C4-2B (cell line): Measurements from ENCODE around the gene FGD5.

Experiments used
- H3K27ac ChIP-seq: fragments of 450-650 bp; 2 replicates; pipeline ENCODE4 v1.5.1; 2017
- ZFX ChIP-seq: fragments of 450-650 bp; IDR thresholded peaks from 2 replicates; pipeline ENCODE4 v1.6.1; 2017
- TF ChIP-seq, protein P1 (sequence below): fragments of 450-650 bp; conservative IDR thresholded peaks from 2 replicates; pipeline ENCODE4 v1.5.1; 2017; ENCODE audit warnings: mild to moderate bottlenecking

FGD5 gene

DNA sequence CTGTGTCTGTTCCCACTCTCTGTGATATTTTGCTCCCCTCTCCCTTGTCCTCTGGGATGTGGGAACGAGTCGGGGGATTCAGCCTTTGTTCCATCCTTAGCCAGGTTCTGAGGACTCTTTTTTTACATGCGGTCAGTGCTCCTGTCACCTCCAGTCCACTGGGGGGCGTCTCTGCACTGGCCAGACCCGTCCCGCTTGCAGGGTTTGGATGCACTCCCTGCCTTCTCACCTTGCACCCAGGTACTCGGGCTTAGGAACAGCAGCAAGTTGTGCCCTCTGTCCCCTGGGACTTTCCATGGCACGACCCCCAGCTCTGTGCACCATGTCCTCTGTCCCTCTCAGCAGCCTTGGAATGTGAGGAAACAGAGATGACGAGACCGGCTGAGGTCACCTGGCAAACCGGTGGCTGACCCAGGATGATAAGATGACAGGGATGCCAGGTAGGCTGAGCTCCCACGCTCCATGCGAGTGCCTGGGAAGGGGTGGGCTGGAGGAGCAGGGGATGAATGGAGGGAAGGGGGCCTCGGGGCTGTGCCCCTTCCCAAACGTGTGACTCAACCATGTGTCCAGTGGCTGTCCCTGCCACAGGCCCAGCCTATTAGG, 27.3 kb upstream of the FGD5 start:
- TF ChIP-seq, protein P1, sequence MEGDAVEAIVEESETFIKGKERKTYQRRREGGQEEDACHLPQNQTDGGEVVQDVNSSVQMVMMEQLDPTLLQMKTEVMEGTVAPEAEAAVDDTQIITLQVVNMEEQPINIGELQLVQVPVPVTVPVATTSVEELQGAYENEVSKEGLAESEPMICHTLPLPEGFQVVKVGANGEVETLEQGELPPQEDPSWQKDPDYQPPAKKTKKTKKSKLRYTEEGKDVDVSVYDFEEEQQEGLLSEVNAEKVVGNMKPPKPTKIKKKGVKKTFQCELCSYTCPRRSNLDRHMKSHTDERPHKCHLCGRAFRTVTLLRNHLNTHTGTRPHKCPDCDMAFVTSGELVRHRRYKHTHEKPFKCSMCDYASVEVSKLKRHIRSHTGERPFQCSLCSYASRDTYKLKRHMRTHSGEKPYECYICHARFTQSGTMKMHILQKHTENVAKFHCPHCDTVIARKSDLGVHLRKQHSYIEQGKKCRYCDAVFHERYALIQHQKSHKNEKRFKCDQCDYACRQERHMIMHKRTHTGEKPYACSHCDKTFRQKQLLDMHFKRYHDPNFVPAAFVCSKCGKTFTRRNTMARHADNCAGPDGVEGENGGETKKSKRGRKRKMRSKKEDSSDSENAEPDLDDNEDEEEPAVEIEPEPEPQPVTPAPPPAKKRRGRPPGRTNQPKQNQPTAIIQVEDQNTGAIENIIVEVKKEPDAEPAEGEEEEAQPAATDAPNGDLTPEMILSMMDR: peak; percentile 87
- no peak for TF ChIP-seq ZFX
- H3K27ac ChIP-seq: no peak overlapping the region

GRCh38 chr3:14792691-14793121, 26.1 kb upstream of the FGD5 start:
- TF ChIP-seq ZFX: no peak
- TF ChIP-seq, protein P1: no peak
- no peak overlapping the region for H3K27ac ChIP-seq

DNA sequence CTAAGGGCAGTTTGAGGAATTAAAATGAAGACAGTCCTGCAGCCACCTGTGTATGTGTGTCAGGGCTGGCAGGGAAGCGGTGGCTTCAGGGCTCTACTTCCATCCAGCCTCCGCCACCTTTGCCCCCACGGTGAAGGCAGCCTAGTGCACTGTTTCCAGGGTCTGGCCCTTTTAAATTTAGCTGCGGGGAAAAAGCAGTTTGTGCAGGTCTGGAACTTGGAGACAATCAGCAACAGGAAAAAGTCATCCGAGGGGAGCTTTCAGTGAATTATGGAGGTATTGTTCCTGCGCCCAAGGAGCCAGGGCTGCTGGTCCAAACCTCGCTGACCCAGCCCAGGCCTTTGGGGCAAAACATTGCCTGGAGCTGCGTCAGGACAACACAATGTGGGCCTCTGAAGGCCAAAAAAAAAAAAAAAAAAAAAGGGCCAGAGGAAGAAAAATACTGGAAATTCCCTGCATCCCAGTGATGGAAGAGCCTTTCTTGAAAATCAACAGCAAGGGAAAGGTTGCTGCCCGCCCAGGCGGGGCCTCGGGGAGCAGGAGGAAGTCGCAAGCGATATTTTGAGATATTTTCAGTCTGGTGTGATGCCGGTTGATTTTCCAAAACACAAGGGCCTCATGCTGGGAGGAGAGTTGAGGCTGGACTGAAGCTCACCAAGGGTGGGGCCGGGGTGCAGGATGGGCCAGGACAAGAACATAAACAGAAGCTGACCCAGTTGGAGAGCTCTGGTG, 25.5 kb upstream of the FGD5 start:
- TF ChIP-seq, protein P1: no peak
- no peak for TF ChIP-seq ZFX
- H3K27ac ChIP-seq: no peak overlapping the region

DNA sequence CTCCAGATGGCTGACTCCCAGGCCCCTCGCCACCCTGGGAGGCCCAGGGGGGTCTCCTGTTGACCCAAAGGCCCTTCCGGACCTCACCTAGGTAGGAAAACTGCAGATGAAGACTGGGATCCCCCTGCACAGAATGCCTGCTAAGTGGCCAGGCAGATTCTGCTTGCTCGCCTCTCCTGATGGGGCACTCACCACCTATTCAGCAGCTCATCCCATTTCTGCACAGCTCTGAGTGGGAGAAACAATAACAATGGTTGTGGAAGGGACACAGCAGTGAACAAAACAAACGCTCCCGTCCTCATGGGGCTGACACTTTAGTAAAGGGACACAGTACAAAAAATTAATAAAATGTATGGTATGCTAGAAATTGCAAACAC, 24.9 kb upstream of the FGD5 start:
- no peak for TF ChIP-seq ZFX
- no peak overlapping the region for H3K27ac ChIP-seq

- H3K27ac ChIP-seq: no peak overlapping the region
- TF ChIP-seq, protein P1: no peak
- TF ChIP-seq ZFX: no peak
Observed at GRCh38 chr3:14794435-14794834, 24.3 kb upstream of the FGD5 start.

DNA sequence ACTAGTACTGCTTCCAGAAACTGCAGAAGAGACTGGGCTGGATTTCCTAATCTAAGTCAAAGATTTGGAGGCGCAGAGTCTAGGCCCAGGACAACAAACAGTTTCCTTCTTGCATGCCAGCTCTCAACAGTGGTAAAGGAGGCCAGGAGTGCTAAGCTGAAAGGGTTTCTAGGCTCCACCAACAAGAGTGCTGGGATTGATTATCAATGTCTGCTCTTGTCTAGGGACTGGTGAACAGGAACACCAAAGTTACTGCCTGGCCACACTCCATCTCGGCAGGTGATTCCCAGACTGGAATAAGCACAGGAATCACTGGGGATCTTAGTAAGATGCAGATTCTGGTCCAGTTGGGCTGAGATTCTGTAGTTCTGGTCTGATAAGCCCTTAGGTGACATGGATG, 22.8 kb upstream of the FGD5 start:
- TF ChIP-seq, protein P1: no peak
- TF ChIP-seq ZFX: no peak

GRCh38 chr3:14796403-14797077, 22.2 kb upstream of the FGD5 start:
- TF ChIP-seq, protein P1: no peak
- no peak for TF ChIP-seq ZFX
- no peak overlapping the region for H3K27ac ChIP-seq

More for the DNA sequence above, 22.8 kb upstream of the FGD5 start:
- H3K27ac ChIP-seq: no peak overlapping the region
